Measurements from ENCODE around the gene IGIP.

- TF ChIP-seq, protein P1, sequence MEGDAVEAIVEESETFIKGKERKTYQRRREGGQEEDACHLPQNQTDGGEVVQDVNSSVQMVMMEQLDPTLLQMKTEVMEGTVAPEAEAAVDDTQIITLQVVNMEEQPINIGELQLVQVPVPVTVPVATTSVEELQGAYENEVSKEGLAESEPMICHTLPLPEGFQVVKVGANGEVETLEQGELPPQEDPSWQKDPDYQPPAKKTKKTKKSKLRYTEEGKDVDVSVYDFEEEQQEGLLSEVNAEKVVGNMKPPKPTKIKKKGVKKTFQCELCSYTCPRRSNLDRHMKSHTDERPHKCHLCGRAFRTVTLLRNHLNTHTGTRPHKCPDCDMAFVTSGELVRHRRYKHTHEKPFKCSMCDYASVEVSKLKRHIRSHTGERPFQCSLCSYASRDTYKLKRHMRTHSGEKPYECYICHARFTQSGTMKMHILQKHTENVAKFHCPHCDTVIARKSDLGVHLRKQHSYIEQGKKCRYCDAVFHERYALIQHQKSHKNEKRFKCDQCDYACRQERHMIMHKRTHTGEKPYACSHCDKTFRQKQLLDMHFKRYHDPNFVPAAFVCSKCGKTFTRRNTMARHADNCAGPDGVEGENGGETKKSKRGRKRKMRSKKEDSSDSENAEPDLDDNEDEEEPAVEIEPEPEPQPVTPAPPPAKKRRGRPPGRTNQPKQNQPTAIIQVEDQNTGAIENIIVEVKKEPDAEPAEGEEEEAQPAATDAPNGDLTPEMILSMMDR (IDR thresholded peaks at IDR 0.05): no peak
- TF ChIP-seq POLR2A (IDR thresholded peaks at IDR 0.05): no peak
These were observed 26.6 kb downstream of the IGIP start for GRCh38 chr5:140152022-140152999.

All from testis (tissue), 2 donors.